ENCODE results near the gene SLC30A9. TPM values are rescaled to one million over a fixed set of nuclear protein-coding genes. Genes with fewer than 3 reads are reported as not detected.

Gene SLC30A9
- total RNA-seq, 1 donor, result 58.3 TPM

DNA sequence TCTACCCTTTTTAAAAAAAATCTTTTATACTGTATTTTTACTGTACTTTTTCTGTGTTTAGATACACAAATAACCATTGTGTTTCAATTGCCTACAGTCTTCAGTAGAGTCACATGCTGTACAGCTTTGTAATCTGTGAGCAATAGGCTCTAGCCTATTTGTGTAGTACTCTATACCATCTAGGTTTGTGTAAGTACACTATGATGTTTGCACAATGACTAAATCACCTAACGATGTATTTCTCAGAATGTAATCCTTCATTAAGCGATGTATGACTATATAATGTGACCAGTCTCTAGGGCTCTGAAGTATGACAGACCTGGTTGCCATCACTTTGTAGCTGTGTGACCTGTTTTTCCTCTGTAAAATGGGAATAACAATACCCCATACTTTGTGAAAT, 22.9 kb upstream of the SLC30A9 start:
- Histone ChIP-seq H3K4me1 (ENCODE audit: insufficient read depth, low read length) (no peaks in the 10 kb centered on the region), H3K9me3 (ENCODE audit: low read depth, low read length) (no peaks in the 10 kb centered on the region), H4K20me1 (ENCODE audit: insufficient read depth, low read length) (no peaks in the 10 kb centered on the region), H3K4me3 (ENCODE audit: insufficient read depth, low read length) (no peak overlapping the region), H2AFZ (ENCODE audit: low read length) (no peak overlapping the region), H3K27ac (ENCODE audit: low read depth, low read length) (no peak overlapping the region), H3K27me3 (ENCODE audit: insufficient read depth, low read length) (no peaks in the 10 kb centered on the region), H3K36me3 (ENCODE audit: insufficient read depth, low read length) (no peaks in the 10 kb centered on the region), H3K4me2 (ENCODE audit: insufficient read depth, low read length) (no peak overlapping the region), H3K79me2 (ENCODE audit: insufficient read depth, low read length) (no peaks in the 10 kb centered on the region)
- TF ChIP-seq, protein P1, sequence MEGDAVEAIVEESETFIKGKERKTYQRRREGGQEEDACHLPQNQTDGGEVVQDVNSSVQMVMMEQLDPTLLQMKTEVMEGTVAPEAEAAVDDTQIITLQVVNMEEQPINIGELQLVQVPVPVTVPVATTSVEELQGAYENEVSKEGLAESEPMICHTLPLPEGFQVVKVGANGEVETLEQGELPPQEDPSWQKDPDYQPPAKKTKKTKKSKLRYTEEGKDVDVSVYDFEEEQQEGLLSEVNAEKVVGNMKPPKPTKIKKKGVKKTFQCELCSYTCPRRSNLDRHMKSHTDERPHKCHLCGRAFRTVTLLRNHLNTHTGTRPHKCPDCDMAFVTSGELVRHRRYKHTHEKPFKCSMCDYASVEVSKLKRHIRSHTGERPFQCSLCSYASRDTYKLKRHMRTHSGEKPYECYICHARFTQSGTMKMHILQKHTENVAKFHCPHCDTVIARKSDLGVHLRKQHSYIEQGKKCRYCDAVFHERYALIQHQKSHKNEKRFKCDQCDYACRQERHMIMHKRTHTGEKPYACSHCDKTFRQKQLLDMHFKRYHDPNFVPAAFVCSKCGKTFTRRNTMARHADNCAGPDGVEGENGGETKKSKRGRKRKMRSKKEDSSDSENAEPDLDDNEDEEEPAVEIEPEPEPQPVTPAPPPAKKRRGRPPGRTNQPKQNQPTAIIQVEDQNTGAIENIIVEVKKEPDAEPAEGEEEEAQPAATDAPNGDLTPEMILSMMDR (IDR thresholded peaks at IDR 0.05; ENCODE audit: extremely low read depth, low read depth, low read length), result no peak
- DNase-seq (ENCODE audit: insufficient read length, low spot score, missing footprints), result no peak

- H2AFZ ChIP-seq (ENCODE audit: low read length), result no peak overlapping the region
- H3K36me3 ChIP-seq (ENCODE audit: insufficient read depth, low read length), result no peaks in the 10 kb centered on the region
- H3K9me3 ChIP-seq (ENCODE audit: low read depth, low read length), result no peaks in the 10 kb centered on the region
- H3K27ac ChIP-seq (ENCODE audit: low read depth, low read length), result no peak overlapping the region
- H3K4me2 ChIP-seq (ENCODE audit: insufficient read depth, low read length), result no peak overlapping the region
- H4K20me1 ChIP-seq (ENCODE audit: insufficient read depth, low read length), result no peaks in the 10 kb centered on the region
- DNase-seq (ENCODE audit: insufficient read length, low spot score, missing footprints), result no peak
- no peak overlapping the region for H3K4me3 ChIP-seq (ENCODE audit: insufficient read depth, low read length)
- TF ChIP-seq, protein P1 (IDR thresholded peaks at IDR 0.05; ENCODE audit: extremely low read depth, low read depth, low read length), result no peak
- no peaks in the 10 kb centered on the region for H3K27me3 ChIP-seq (ENCODE audit: insufficient read depth, low read length)
- no peaks in the 10 kb centered on the region for H3K4me1 ChIP-seq (ENCODE audit: insufficient read depth, low read length)
- H3K79me2 ChIP-seq (ENCODE audit: insufficient read depth, low read length), result no peaks in the 10 kb centered on the region
Observed at GRCh38 chr4:41969671-41970070, 20.7 kb upstream of the SLC30A9 start.

DNA sequence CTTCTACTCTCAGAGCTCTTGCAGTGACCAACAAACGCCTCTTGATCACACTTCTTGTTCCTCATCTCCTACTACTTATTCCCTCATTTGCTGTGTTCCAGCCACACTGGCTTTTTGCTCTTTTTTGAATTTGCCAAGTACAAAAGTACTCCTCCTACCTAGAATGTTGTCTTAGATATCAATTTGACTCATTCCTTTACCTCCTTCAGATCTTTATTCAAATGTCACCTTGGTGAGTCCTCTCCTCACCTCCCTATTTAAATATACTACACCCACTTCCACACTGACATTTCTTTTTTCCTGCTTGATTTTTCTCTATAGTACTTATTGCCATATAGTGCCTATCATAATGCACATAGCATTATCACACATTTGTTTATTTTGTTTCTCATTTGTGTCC, 15.0 kb upstream of the SLC30A9 start:
- DNase-seq (ENCODE audit: insufficient read length, low spot score, missing footprints), result no peak

DNA sequence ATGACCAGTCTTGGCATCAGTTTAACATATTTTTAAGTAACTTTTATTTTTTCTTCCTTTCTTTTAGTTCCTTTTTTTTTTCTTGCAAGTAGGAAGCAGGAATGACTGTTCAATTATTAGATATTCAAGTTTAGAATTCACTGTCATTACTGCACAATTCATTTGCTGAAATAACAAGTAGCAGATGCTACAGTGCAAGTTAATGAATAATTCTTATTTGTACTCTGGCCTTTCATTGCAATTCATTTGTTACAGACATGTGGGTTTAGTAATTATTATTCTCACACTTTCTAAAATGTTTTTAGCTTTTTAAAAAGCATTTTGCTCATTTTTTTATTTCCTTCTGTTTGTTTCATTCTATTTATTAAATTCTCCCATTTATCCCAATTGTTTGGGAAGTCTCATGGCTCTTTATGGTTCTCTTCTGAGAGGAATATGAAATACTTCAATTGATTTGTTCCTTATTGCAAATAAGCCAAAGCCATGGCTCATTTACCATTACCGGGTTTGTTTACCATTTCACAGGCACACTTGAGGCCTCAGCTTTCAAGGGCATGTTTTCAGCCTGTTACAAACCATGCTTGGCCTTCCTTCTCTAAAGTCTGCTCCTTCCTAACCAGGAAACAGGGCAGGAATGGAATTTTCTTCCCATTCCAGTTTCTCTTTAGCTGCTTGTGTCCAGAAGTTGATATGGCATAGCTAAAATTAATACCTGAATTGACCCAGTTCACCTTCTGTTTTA, 13.4 kb upstream of the SLC30A9 start:
- H3K9me3 ChIP-seq (ENCODE audit: low read depth, low read length), result no peaks in the 10 kb centered on the region
- H3K4me2 ChIP-seq (ENCODE audit: insufficient read depth, low read length), result no peak overlapping the region
- H3K4me3 ChIP-seq (ENCODE audit: insufficient read depth, low read length), result no peak overlapping the region
- no peak for DNase-seq (ENCODE audit: insufficient read length, low spot score, missing footprints)
- H3K4me1 ChIP-seq (ENCODE audit: insufficient read depth, low read length), result no peaks in the 10 kb centered on the region
- no peaks in the 10 kb centered on the region for H4K20me1 ChIP-seq (ENCODE audit: insufficient read depth, low read length)
- H2AFZ ChIP-seq (ENCODE audit: low read length), result no peak overlapping the region
- TF ChIP-seq, protein P1 (IDR thresholded peaks at IDR 0.05; ENCODE audit: extremely low read depth, low read depth, low read length), result no peak
- no peaks in the 10 kb centered on the region for H3K27me3 ChIP-seq (ENCODE audit: insufficient read depth, low read length)
- no peak overlapping the region for H3K27ac ChIP-seq (ENCODE audit: low read depth, low read length)
- H3K36me3 ChIP-seq (ENCODE audit: insufficient read depth, low read length), result no peaks in the 10 kb centered on the region
- H3K79me2 ChIP-seq (ENCODE audit: insufficient read depth, low read length), result no peaks in the 10 kb centered on the region

More for the DNA sequence above, 15.0 kb upstream of the SLC30A9 start:
- TF ChIP-seq, protein P1 (IDR thresholded peaks at IDR 0.05; ENCODE audit: extremely low read depth, low read depth, low read length), result no peak
- Histone ChIP-seq H3K4me3 (ENCODE audit: insufficient read depth, low read length) (no peak overlapping the region), H2AFZ (ENCODE audit: low read length) (no peak overlapping the region), H3K27ac (ENCODE audit: low read depth, low read length) (no peak overlapping the region), H3K79me2 (ENCODE audit: insufficient read depth, low read length) (no peaks in the 10 kb centered on the region), H4K20me1 (ENCODE audit: insufficient read depth, low read length) (no peaks in the 10 kb centered on the region), H3K27me3 (ENCODE audit: insufficient read depth, low read length) (no peaks in the 10 kb centered on the region), H3K4me1 (ENCODE audit: insufficient read depth, low read length) (no peaks in the 10 kb centered on the region), H3K4me2 (ENCODE audit: insufficient read depth, low read length) (no peak overlapping the region), H3K36me3 (ENCODE audit: insufficient read depth, low read length) (no peaks in the 10 kb centered on the region), H3K9me3 (ENCODE audit: low read depth, low read length) (no peaks in the 10 kb centered on the region)
